Measurements from ENCODE around the gene HS6ST3. TPM values are rescaled to one million over a fixed set of nuclear protein-coding genes. Genes with fewer than 3 reads are reported as not detected.
A peak's percentile ranks its signal among the peaks of the same experiment; 100 is the strongest.

HS6ST3 gene
- total and polyA plus RNA-seq, 2 of the 13 experiments (the other 11 are each of a cell fraction or from before 2014, with no cell fraction given) = not detected

DNA sequence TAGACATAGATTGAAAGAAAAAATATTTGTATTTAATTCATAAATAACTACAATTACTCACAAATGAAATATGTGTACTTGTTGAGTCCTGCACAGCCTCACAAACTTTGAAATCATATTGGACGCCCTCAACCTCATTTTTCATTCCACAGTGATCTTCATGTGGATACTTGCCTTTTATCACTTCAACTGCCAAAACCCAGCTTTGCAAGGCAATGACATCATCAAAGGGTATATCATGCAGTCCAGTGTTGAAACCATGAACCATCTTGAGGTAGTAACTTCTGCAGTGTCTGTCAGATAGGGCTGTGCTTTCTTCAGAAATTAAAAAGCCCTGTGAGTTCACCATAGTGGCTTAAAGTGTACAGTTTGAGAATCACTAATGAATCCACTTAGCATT lies 82.2 kb downstream of the HS6ST3 start:
- no peak for FAIRE-seq
- Histone ChIP-seq H4K20me1 (ENCODE audit: insufficient read depth, low read length) (no peaks in the 10 kb centered on the region), H3K27ac (ENCODE audit: extremely low read length, insufficient read depth, low read length) (no peak overlapping the region), H3K4me3 (replicated peaks in 1 of 3; ENCODE audit: insufficient read depth in 1 of 3, low read depth in 2 of 3, low read length in 3 of 3) (no peak overlapping the region), H3K79me2 (ENCODE audit: insufficient read depth, low read length) (no peaks in the 10 kb centered on the region), H2AFZ (ENCODE audit: low read length) (no peak overlapping the region), H3K27me3 (ENCODE audit: control insufficient read depth in 1 of 2, insufficient read depth in 2 of 2, low read length in 2 of 2) (no peaks in the 10 kb centered on the region), H3K4me2 (ENCODE audit: low read depth, low read length) (no peak overlapping the region), H3K9ac (ENCODE audit: insufficient read depth, low read depth, low read length) (no peak overlapping the region), H3K9me3 (ENCODE audit: low read length) (no peaks in the 10 kb centered on the region), H3K36me3 (replicated peaks in 1 of 2; ENCODE audit: control insufficient read depth in 1 of 2, insufficient read depth in 2 of 2, low read length in 2 of 2) (no peaks in the 10 kb centered on the region), H3K4me1 (ENCODE audit: insufficient read depth, low read length) (no peaks in the 10 kb centered on the region)
- ChIA-PET CTCF (ENCODE audit: low intra/inter-chr PET ratio, low total read pairs) (no interaction called here), POLR2A (no interaction called here)
- ATAC-seq = no peak
- WGBS (ENCODE audit: low lambda C conversion rate) = 0% methylated on average over 1 of the region's 1 CpG
- DNase-seq (ENCODE audit: low spot score) = no peak
- intact Hi-C loops (cut with micrococcal nuclease; ENCODE audit: unreplicated experiment) = no loop called here
- BruUV-seq (replicated peaks) = no TSS peak
- in situ Hi-C loops (cut with HindIII; ENCODE audit: extremely low pct_ligation_motif_present, low pct_unique_long_range_greater_than_20kb) = no loop called here
- TF ChIP-seq SAFB2 (CRISPR knock-in tag; IDR thresholded peaks at IDR 0.05; ENCODE audit: borderline replicate concordance, low read depth) (no peak), ZNF543 (CRISPR knock-in tag; IDR thresholded peaks at IDR 0.05) (no peak), TEAD2 (CRISPR knock-in tag; IDR thresholded peaks at IDR 0.05) (no peak), ZSCAN5A (CRISPR knock-in tag; IDR thresholded peaks at IDR 0.05; ENCODE audit: borderline replicate concordance) (no peak), POGZ (CRISPR knock-in tag; IDR thresholded peaks at IDR 0.05) (no peak), ZNF839 (CRISPR knock-in tag; IDR thresholded peaks at IDR 0.05; ENCODE audit: borderline replicate concordance) (no peak), ZNF564 (CRISPR knock-in tag; IDR thresholded peaks at IDR 0.05) (no peak), ATF7 (IDR thresholded peaks at IDR 0.05) (peak; percentile 83), ATF7 (CRISPR knock-in tag; IDR thresholded peaks at IDR 0.05) (no peak), ZNF563 (CRISPR knock-in tag; IDR thresholded peaks at IDR 0.05) (no peak), CREB1 (IDR thresholded peaks at IDR 0.05) (peak; percentile 32; the same call in 1 of the 2 replicates), CREB1 (CRISPR knock-in tag; IDR thresholded peaks at IDR 0.05) (no peak), HDAC2 (CRISPR knock-in tag; IDR thresholded peaks at IDR 0.05) (no peak), ZNF20 (CRISPR knock-in tag; IDR thresholded peaks at IDR 0.05) (no peak), FOXK1 (CRISPR knock-in tag; IDR thresholded peaks at IDR 0.05; ENCODE audit: borderline replicate concordance, low read depth) (no peak), ATF4 (CRISPR knock-in tag; IDR thresholded peaks at IDR 0.05) (no peak)
